Measurements from ENCODE around the gene OR2H2. TPM values are rescaled to one million over a fixed set of nuclear protein-coding genes. Genes with fewer than 3 reads are reported as not detected.
A peak's percentile ranks its signal among the peaks of the same experiment; 100 is the strongest.

The OR2H2 gene
- total RNA-seq, 1 experiment from 2014 or later, result not detected

DNA sequence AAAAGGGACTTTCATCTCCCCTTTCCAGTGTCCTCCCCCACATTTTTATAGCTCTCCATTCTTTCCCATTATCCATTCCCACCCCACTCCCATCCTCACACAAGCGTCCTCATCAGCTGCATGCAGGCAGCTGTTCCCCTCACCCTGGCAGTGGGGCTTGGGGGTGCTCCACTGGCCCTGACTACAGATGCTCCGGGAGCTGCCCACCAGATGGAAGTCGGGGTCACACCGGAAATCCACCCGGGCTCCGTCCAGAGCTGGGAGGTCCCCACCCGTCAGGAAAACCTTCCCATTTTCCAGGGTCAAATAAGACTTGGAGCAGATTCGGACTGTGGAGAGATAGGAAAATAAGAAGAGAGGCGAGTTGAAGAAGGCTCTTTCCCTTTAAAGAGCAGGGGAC, 45.4 kb downstream of the OR2H2 start:
- Mint-ChIP-seq H3K4me1 (ENCODE audit: low read depth, unreplicated experiment) (peaks cover 34% of the 10 kb centered on the region), H3K27ac (ENCODE audit: unreplicated experiment) (no peak overlapping the region), H3K27me3 (ENCODE audit: unreplicated experiment) (no peaks in the 10 kb centered on the region), H3K4me3 (ENCODE audit: low read depth, unreplicated experiment) (no peak overlapping the region), H3K9me3 (ENCODE audit: low read depth, unreplicated experiment) (no peaks in the 10 kb centered on the region), H3K36me3 (ENCODE audit: insufficient read depth, unreplicated experiment) (peaks cover 30% of the 10 kb centered on the region)
- BruUV-seq (replicated peaks), result no TSS peak
- CTCF ChIA-PET, result no interaction called here
- intact Hi-C loops (cut with micrococcal nuclease; ENCODE audit: unreplicated experiment), result no loop called here
- no peak for TF ChIP-seq CTCF (IDR thresholded peaks at IDR 0.05; ENCODE audit: unreplicated experiment)
- DNase-seq, result no peak

DNA sequence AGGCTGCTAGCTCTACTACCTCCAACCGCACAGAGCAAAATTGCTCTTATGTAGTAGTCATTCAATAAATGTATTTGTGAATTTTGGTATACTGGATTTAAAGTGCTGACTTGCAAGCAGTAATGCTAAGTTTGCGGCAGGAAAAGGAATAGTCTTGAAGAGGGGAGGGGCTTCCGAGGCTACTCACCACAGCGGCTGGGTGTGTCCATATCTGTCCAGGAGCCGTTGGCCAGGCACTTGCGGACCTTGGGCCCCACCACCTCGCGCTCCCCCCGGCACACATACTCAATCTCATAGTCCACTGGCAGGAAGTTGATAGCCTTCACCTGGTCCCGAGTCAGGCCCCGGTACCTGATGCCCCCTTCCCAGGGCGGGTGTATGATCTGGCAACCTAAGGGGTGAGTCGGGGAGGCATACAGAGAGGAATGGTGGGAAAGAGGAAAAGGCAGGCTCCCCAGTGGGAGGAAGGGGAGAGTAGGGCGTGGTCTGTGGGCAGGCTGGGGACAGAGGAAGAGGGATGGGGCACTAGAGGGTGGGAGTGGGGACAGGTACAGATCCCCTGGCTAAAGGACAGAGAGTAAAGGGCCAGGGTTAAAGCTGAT, 46.4 kb downstream of the OR2H2 start:
- peaks cover 34% of the 10 kb centered on the region for H3K4me1 Mint-ChIP-seq (ENCODE audit: low read depth, unreplicated experiment)
- H3K27ac Mint-ChIP-seq (ENCODE audit: unreplicated experiment), result peak overlapping the region; percentile 9
- CTCF ChIA-PET, result no interaction called here
- no peak for TF ChIP-seq CTCF (IDR thresholded peaks at IDR 0.05; ENCODE audit: unreplicated experiment)
- intact Hi-C loops (cut with micrococcal nuclease; ENCODE audit: unreplicated experiment), result no loop called here
- BruUV-seq (replicated peaks), result no TSS peak
- peak overlapping the region; percentile 73 for H3K4me3 Mint-ChIP-seq (ENCODE audit: low read depth, unreplicated experiment)
- no peak for DNase-seq
- H3K27me3 Mint-ChIP-seq (ENCODE audit: unreplicated experiment), result no peaks in the 10 kb centered on the region
- H3K36me3 Mint-ChIP-seq (ENCODE audit: insufficient read depth, unreplicated experiment), result peaks cover 30% of the 10 kb centered on the region
- no peaks in the 10 kb centered on the region for H3K9me3 Mint-ChIP-seq (ENCODE audit: low read depth, unreplicated experiment)

- TF ChIP-seq CTCF (IDR thresholded peaks at IDR 0.05; ENCODE audit: unreplicated experiment), result no peak
- peak; percentile 54 for DNase-seq
- Mint-ChIP-seq H3K27me3 (ENCODE audit: unreplicated experiment) (peaks cover 7% of the 10 kb centered on the region), H3K4me3 (ENCODE audit: low read depth, unreplicated experiment) (peak overlapping the region; percentile 73), H3K4me1 (ENCODE audit: low read depth, unreplicated experiment) (peaks cover 34% of the 10 kb centered on the region), H3K9me3 (ENCODE audit: low read depth, unreplicated experiment) (no peaks in the 10 kb centered on the region), H3K36me3 (ENCODE audit: insufficient read depth, unreplicated experiment) (peaks cover 30% of the 10 kb centered on the region), H3K27ac (ENCODE audit: unreplicated experiment) (peak overlapping the region; percentile 9)
- CTCF ChIA-PET, result interaction anchor here (0.6 to 2.0 kb wide), 6 partner anchors 10 to 217 kb away, joined by 3 to 19 read pairs (median 3); partner anchors contain the start of gene OR12D1
- no TSS peak for BruUV-seq (replicated peaks)
- intact Hi-C loops (cut with micrococcal nuclease; ENCODE audit: unreplicated experiment), result no loop called here
Observed at GRCh38 chr6:29631860-29632731, 47.2 kb downstream of the OR2H2 start.

DNA sequence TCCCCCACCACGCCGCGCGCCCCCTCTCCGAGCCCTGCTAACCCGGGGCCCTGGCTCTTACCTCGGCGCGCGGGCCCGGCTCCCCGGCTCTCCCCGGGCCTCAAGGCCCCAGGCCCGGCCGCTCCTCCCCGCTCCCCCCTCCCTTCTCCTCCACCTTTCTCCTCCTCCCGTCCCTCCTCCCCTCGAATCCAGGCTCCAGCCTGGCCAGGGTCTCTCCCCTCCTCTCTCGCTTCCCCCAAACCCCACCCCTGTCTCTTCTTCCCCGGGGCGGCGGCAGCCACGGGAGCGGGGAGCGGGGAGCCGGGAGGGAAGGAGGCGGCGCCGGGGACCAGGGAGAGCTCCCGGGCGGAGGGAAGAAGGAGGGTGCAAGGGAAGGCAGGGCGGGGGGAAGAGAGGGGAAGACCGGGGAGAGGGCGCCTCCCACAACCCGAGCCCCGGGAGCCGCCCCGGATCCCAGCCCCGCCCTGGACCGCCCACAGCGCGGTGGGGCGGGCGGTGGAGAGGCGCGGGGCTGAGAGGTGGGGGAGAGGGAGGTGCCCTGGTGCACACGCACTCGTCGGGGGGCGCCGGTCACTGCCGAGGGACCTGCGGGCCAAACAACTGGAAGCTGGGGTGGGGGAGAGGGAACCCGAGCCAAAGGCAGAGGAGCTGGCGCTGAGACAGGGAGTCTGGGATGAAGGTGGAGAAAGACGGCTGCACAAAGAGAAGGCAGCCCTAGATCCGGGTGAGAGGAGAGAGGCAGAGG, 48.0 kb downstream of the OR2H2 start, which contains the start of gene GABBR1:
Gene GABBR1, minus strand, starts transcription at position 395 of the 745 bp plus-strand sequence. CDS start 798 bp downstream, outside the sequence.
- Mint-ChIP-seq H3K4me3 (ENCODE audit: low read depth, unreplicated experiment) (peak within 1 kb of the TSS; percentile 73), H3K27ac (ENCODE audit: unreplicated experiment) (peak within 1 kb of the TSS; percentile 9), H3K4me1 (ENCODE audit: low read depth, unreplicated experiment) (peaks cover 34% of the 10 kb centered on the region), H3K9me3 (ENCODE audit: low read depth, unreplicated experiment) (no peaks in the 10 kb centered on the region), H3K27me3 (ENCODE audit: unreplicated experiment) (peaks cover 15% of the 10 kb centered on the region), H3K36me3 (ENCODE audit: insufficient read depth, unreplicated experiment) (peaks cover 30% of the 10 kb centered on the region)
- no peak for TF ChIP-seq CTCF (IDR thresholded peaks at IDR 0.05; ENCODE audit: unreplicated experiment)
- CTCF ChIA-PET, result interaction anchor here (0.6 to 2.0 kb wide), 8 partner anchors 9 to 599 kb away, joined by 3 to 19 read pairs (median 4); partner anchors contain the start of gene OR12D1
- BruUV-seq (replicated peaks), result no TSS peak
- DNase-seq, result peak; percentile 90
- intact Hi-C loops (cut with micrococcal nuclease; ENCODE audit: unreplicated experiment), result no loop called here
